Skin of body (tissue), 2 donors: ENCODE results near the gene THBS1. TPM values are rescaled to one million over a fixed set of nuclear protein-coding genes. Genes with fewer than 3 reads are reported as not detected.

Experiments used
- DNase-seq: peaks from one replicate; lab custom pipeline; 2025; lab: John Stamatoyannopoulos, UW
- total RNA-seq: library from RNA; depleted of rRNA; stranded (reverse); fragments of >200 nt; gene quantifications from one replicate; pipeline ENCODE4 v1.2.3, GENCODE V29; 2014

THBS1 gene
- total RNA-seq, 1 donor from 2014 or later = 291 TPM

DNA sequence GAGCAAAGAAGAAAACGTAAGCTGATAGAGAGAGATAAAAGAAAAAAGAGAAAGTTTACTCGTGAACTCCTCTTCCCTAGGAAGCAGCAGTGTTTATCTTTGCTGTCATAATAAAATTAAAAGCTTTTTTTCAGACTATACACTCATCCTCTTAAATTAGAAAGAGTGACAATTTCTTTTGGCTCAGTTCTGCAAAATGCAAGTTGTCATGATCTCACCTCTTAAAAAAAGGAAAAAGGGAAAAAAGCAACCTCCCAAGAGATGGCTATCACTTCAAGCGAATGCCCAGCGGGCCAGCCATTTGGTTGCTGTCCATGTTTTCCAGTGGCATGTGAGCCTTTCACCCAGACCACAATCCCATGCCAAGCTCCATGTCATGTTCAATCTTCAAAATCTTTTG is 7.0 kb upstream of the THBS1 start:
- DNase-seq = peak; percentile 46

DNA sequence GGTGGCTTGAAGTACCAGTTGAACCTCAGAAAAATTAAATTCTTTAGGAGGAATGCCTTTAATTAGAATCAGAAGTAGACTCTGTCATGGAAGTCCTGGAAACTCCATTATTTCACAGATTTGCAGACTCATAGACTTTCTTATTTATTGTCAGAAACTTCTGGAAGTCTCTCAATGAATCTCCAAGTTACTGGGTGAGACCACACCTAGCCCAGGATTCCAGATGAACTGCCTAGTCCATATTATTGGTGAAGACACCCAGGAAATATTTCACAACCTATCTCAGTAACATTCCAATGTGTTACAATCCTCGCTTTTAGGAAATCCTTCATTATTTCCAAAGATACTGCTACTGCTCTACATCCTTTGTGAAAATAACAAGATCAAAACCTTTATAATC is 6.5 kb upstream of the THBS1 start:
- DNase-seq = peak; percentile 46

DNA sequence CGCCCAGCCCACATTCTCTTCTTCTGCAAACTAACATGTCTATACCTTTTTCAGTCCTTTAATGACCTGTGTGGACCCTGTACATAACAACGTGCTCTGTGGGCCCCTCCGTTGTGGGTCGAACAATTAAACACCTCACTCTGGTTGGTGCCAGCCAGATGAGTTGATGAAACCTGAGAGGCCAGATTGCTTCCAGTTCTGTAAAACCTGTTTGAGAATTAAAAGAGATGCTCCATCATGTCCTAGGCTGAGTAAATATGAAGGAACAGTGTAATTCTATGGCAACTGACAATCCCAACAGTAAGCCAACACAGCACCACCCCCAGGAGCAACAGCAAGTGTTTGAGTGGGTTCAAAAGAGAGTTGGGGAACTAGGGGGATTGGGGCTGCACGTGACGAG is 5.7 kb upstream of the THBS1 start:
- DNase-seq = no peak

DNA sequence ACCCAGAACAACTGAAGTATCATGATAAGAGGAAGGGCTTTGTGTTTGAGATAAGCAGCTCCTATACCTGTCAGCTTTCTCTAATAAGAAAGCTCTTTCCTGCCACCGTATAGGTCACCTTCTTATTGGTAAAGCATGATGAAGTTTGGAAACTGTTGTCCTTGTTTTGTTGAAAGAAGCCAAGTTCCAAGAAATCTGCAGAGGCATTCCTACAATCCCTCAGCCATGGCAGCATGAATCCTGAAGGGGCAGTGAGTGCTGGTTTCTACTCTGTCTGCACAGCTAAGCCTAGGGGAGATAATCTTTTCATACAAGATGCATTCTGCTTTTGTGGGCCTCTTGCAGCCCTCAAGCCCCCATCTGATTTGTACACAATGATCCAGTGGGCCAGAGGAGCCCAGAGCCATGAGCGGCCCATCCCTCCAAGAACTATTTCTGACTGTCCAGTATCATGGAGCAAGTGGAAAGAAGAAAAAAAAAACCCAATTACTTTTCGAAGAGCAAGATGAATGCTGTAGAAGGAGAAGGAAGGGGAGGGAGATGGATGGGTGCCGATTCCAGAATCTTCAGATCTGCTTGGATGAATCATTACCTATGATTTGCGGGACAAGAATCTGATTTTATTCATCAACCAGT is 1.9 kb upstream of the THBS1 start:
- no peak for DNase-seq

DNA sequence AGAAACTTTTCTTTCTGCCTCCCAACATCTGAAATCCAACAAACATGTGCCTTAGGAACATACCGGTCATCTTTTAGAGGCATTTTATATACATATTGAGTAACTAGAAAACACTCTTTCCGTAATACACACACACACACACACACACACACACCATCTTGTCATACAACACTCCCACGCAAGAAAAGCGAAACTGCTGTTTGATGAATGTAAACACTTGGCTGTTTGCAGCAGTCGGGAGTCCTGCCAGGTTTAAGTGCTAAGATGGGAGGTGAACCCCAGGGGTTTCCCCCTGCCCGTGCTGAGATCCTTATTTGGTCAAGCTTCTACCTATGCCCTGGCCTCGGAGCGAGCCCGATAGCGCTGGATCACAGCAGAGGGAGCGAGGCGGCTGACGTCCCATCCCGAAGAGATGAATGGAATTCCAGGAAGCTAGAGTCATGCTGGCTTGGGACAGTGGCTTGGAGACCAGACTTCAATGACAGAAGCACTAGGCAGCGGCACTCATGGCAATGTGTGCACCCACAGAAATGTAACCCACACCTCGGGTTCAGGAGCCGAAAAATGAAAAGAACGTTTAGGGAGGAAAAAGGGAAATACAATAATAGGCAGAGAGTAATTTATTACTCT is 1.3 kb upstream of the THBS1 start:
- peak; percentile 92 for DNase-seq

GRCh38 chr15:39580117-39580484 is 778 bp upstream of the THBS1 start:
- peak; percentile 94 for DNase-seq

DNA sequence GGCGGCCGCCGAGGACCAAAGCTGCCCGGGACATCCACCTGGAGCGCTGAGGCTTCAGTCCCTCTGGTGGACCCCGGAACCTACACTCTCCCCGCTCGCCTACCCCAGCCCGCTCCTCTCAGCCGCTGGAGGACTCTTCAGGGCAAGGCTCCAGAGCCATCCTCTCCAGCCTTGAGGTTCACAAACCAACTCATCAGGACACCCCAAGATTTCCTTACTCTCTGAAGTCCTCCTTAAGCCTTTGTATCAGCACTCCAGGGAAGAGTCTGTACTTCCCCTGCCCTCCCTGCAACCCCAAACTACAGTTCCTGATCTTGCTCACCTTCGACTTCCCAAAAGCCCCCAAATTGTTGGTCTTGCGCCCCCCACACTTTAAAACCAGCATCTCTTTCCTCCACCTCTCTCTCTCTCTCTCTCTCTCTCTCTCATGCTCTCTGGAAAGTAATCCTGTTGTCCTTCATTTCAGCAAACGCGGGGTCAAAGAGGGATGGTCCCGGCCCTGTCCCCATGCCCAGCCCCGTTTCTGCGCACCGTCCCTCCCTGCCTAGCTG is 438 bp downstream of the THBS1 start:
- DNase-seq = peak; percentile 54

- no peak for DNase-seq
These were observed 960 bp downstream of the THBS1 start for GRCh38 chr15:39581793-39582285.

DNA sequence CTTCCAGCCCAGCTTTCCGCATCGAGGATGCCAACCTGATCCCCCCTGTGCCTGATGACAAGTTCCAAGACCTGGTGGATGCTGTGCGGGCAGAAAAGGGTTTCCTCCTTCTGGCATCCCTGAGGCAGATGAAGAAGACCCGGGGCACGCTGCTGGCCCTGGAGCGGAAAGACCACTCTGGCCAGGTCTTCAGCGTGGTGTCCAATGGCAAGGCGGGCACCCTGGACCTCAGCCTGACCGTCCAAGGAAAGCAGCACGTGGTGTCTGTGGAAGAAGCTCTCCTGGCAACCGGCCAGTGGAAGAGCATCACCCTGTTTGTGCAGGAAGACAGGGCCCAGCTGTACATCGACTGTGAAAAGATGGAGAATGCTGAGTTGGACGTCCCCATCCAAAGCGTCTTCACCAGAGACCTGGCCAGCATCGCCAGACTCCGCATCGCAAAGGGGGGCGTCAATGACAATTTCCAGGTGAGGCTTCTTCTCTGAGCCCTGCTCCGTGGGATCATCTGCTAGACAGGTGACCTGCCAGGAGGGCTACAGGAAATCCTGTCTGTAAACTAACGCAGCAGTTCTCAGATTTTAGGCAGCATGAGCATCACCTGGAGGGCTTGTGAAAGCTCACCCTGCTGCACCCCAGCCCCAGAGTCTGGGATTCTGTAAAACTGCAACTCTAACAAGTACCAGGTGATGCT is 1.6 kb downstream of the THBS1 start:
- DNase-seq = no peak

GRCh38 chr15:39582977-39583595 is 2.2 kb downstream of the THBS1 start:
- DNase-seq = no peak

DNA sequence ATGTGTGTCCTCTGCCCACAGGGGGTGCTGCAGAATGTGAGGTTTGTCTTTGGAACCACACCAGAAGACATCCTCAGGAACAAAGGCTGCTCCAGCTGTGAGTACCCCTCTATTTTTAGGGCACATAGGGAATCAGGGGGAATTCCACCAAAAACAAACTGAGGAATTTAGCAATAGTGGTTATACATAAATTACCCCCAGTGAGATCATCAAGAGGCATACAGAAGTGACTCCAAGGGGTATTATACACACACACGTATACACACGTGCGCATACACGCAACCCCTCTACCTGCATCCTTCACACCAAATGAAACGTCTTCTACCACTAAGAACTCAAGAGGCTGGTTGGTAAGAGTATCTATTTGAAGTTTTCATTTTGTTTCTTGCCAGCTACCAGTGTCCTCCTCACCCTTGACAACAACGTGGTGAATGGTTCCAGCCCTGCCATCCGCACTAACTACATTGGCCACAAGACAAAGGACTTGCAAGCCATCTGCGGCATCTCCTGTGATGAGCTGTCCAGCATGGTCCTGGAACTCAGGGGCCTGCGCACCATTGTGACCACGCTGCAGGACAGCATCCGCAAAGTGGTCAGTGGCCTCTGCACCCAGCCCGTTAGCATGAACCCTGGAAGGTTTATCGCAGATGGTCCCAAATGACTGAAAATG is 2.9 kb downstream of the THBS1 start:
- no peak for DNase-seq

GRCh38 chr15:39584266-39584659 is 3.4 kb downstream of the THBS1 start:
- DNase-seq = no peak

DNA sequence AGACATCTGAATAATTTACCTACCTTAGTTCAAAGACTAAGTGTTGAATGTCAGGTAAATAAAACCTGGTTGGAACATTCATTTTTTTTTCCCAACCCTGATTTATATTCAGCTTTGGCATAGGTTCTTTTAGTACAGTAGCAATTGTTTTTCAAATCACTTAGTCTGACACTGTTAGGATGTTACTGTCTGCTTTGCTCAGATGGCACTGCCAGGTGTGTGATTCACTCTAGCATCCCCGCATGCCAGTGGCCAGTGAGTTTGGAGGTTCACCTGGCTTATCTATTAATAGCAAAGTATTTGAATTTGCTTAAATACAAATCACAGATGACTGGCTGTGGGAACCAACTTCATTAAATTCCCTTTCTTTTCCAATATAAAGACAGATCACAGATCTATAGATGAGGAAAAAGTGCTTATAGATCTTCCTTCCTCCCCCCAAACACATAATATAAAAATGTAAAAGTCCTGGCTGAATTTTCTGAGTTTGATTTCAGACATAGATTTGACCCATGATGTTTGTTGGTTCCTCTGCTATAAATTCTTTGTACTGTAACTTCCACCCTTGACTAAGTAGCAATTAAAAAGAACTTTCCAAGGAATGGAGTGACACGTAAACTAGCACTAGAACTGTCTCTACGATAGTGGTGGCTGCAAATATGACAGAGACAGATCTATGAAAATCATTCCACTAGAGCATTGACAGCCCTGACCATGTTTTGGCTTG is 3.9 kb downstream of the THBS1 start:
- no peak for DNase-seq

GRCh38 chr15:39585389-39585841 is 4.5 kb downstream of the THBS1 start:
- DNase-seq = no peak

DNA sequence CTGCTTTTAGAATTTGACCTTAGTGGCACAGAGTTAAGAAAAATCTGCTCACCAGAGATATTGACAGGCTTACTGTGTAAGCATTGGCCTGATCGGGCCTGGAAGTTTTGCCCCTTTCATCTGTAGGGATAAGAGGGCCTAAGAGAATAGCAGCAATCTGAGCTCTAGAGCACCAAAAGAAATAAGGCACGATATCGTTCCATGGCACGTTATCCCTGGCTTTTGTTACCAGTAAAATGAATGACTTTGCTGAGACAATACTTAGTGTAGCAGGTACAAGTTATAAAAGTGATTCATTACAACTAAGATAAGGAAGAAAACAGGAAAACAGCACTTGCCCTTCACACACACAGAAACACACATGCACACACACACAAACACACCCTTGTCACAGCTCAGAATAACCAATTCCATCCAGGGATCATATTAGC is 5.0 kb downstream of the THBS1 start:
- DNase-seq = no peak

- peak; percentile 87 for DNase-seq
These were observed 5.7 kb downstream of the THBS1 start for GRCh38 chr15:39586387-39587095.

GRCh38 chr15:39587096-39587721 is 6.3 kb downstream of the THBS1 start:
- DNase-seq = no peak

DNA sequence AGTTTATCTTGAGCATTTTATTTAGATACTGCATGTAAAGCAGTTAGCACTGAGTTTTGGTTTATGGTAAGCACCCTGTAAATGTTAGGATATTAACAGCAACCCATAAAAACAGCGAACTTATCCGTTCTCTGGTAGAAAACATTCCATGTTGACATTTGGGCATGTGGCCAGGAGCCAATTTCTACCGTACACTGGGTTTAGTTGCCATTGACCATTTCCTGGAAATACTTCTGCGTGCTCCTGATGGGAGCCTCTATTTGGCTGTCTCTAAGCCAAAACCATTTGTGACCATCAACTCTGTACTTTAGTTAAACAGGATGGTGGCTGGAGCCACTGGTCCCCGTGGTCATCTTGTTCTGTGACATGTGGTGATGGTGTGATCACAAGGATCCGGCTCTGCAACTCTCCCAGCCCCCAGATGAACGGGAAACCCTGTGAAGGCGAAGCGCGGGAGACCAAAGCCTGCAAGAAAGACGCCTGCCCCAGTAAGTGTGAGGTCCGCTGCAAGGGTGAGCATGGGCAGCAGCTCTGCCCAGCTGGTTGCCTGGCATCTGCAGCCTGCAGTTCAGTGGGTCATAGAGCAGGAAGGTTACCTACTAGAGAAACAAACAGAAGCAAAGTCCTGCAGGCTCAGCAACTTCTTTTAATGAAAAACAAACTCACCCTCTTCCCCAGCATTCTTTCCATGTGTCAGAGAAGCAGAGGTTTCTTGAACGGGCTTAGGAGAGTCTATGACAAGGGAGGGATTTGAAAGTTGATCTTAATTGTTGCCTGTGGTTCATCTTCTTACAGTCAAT is 7.1 kb downstream of the THBS1 start:
- no peak for DNase-seq
